ENCODE data around the gene SHISA3.
A peak's percentile ranks its signal among the peaks of the same experiment; 100 is the strongest.
"Not testable (repeated sequence)": the region's sequence is repeated elsewhere in the genome, so short reads cannot be mapped to it uniquely, and the experiment has no call there.

SHISA3 gene

DNA sequence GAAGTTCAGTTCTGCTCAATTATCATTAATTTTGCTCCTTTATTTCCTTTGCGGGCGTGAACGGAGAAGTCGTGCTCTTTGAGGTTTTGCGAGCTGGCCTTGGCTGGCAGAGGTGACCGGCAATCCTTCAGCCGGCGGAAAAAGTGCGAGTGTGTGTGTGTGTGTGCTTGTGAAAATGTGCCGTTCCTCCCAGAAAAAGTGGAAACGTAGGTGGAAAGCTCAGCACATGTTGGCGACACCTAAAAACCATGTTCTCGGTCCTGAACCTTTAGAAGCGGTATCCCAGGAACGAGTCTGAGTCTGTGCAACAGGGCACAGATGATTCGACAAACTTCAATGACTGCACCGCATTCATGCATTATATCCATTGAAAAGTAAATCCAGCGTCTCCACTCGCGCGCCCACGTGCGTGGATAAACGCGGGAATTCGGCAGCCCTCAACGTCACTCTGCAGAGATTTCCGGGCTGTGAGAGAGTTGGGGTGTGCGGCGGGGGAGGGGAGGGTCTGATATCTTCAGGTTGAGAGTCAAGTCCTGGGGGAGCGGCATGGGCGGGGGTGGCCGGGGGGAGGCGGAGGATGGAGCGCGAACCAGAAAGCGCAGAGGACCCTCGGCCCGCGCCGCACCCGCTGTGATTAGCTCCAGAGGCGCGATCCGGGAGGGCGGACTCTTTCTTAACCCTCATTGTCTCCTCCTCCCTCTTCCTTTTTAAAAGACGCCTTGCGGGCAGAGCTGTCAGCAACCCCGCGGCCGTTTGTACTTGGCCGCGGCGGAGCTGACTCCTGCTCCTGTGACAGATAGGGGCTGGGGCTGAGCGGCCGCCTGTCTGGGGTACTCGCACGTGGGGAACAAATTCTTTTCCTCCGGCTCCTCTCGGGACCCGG, at the start of gene SHISA3:
Gene SHISA3, plus strand, starts transcription at position 737 of the 883 bp plus-strand sequence. CDS start 569 bp downstream, outside the sequence.
- DNase-seq (ENCODE audit: low read depth, low spot score) = no peak
- no peak within 1 kb of the TSS for H3K27ac ChIP-seq

DNA sequence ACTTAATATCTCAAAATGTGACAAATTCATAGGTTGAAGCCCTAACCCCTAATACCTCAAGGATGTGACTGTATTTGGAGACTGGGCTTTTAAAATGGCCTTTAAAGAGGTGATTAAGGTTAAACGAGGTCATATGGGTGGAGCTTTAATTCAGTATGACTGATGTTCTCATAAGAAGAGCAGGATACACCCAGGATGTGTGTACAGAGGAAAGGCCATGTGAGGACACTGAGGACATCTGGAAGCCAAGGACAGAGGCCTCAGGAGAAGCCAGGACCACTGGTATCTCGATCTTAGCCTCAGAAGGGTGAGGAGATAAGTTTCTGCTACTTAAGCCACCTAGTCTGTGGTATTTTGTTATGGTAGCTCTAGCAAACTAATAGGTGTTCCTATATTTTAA, 49.0 kb upstream of the SHISA3 start:
- no peak for DNase-seq (ENCODE audit: low read depth, low spot score)
- no peak overlapping the region for H3K27ac ChIP-seq

DNA sequence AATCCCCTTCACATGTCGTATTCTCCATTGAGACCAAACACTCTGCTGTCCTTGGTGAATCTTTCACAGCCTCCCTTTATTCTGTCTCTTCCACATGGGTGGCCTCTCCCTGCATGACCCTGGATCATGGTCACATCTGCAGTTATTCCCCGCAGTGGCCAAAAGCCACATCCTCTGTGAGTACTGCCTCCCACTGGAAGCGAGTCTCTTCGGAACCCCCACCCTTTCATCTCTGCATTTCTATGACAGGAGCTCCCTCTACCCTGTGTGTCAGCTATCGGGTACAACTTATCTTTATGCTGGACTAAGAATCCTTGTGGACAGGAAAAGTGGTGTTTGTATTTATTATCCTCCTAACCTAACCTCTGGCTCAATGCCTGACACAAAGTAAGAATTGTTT, 48.6 kb upstream of the SHISA3 start:
- DNase-seq (ENCODE audit: low read depth, low spot score) = no peak
- H3K27ac ChIP-seq = no peak overlapping the region

GRCh38 chr4:42350611-42351182, 46.6 kb upstream of the SHISA3 start:
- DNase-seq (ENCODE audit: low read depth, low spot score) = no peak
- H3K27ac ChIP-seq = no peak overlapping the region

DNA sequence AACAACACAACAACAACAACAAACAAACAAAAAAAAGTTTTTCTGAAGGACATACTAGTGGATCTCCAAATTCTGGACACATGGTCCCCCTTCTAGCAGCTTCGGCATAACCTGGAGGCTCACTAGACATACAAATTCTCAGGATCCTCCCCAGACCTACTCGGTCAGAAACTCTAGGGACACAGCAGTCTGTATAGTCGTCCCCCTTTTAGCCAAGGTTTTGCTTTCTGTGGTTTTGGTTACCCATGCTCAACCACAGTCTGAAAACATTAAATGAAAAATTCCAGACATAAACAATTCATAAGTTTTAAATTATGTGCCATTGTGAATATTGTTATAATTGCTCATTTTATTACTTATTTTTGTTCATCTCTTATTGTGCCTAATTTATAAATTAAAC, 45.2 kb upstream of the SHISA3 start:
- DNase-seq (ENCODE audit: low read depth, low spot score) = no peak
- no peak overlapping the region for H3K27ac ChIP-seq

- DNase-seq (ENCODE audit: low read depth, low spot score) = no peak
- no peak overlapping the region for H3K27ac ChIP-seq
Observed at GRCh38 chr4:42357325-42357724, 40.0 kb upstream of the SHISA3 start.

DNA sequence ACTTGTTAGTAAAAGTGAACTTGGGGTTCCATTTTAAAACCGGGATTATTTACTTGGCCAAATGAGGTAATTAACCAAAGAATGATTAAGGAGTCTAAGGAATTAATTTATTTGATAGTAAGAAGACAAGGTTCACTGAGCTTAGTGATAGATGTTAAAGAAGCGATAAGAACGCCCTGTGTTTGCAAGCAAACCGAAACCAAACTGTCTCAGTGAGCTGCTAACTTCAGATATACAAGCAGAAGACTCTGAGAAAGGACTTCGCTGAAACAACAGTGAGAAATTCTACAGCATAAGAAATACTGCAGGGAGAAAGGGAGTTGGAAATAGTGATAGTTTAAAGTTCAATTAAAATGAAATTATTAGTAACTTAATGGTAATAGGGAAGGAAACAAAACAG, 37.6 kb upstream of the SHISA3 start:
- DNase-seq (ENCODE audit: low read depth, low spot score) = no peak
- H3K27ac ChIP-seq = no peak overlapping the region

DNA sequence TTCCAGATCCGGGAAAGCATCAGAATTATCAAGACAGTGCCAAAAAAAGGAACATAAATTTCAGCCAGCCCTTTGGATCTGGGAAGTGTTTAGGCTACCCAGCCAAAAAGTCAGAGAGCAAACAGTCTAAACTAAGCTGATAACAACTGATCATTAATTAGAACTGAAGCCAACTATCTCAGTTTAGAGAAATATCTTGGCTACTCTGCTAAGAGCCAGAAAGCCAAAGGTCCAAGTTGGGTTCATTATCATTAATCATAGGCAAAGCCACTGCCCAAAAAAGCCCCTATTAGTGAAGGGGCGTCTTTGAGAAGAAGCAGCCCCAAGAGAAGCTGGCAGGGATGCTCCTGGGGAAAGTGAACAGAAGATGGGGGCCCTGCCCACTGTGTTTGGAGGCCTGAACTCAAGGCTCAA, 37.0 kb upstream of the SHISA3 start:
- no peak for DNase-seq (ENCODE audit: low read depth, low spot score)
- no peak overlapping the region for H3K27ac ChIP-seq

DNA sequence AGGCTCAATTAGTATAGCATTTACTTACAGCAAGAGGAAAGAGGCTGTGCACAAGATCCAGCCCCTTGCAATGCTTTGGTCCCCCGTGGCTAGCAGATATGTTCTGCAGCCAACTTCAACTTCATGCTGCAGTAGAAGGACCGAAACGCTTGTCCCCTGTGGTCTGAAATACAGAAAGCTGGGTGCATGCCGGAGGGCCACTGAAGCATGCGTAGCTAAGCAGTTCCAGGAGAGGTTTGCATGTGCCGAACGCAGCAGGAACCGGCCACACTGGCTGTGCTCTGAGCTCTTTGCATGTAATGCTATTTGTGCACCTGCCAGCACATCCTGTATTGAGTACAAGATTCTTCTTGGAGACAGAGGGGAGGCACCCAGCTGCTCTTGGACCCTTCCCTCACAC, 35.8 kb upstream of the SHISA3 start:
- no peak overlapping the region for H3K27ac ChIP-seq
- no peak for DNase-seq (ENCODE audit: low read depth, low spot score)

GRCh38 chr4:42362591-42362990, 34.7 kb upstream of the SHISA3 start:
- no peak overlapping the region for H3K27ac ChIP-seq
- DNase-seq (ENCODE audit: low read depth, low spot score) = no peak

GRCh38 chr4:42363614-42364013, 33.7 kb upstream of the SHISA3 start:
- no peak overlapping the region for H3K27ac ChIP-seq
- DNase-seq (ENCODE audit: low read depth, low spot score) = no peak

DNA sequence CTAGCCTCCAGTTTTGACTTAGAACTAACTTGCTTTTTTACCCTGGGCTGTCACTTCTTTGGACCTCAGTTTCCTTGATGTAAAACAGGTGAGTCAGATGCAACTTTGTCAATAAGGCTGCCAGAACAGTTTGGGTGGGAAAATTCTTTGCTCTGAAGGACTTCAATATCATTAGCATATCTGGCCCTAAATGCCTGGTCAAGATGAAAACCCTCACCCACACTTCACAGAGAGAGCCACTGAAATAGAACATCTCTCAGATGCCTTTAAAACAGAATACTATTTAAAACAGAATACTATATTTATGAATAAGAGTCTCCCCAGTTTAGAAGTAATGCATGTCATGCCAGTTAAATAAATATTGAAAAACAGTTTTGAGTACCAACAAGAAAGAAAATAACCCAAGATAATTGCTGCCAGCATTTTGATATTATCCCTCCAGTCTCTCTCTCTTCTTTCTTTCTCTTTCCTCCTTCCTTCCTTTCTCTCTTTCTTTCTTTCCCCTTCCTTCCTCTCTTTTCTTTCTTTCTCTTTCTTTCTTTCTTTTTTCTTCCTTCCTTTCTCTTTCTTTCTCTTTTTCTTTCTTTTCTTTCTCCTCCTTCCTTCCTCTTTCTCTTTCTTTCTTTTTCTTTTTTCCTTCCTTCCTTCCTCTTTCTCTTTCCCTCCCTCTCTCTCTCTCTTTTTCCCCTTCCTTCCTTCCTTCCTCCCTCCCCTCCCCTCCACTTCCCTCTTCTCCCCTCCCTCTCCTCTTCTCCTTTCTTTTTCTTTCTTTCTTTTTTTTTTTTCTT, 32.8 kb upstream of the SHISA3 start:
- H3K27ac ChIP-seq = no peak overlapping the region
- no peak for DNase-seq (ENCODE audit: low read depth, low spot score)

GRCh38 chr4:42366959-42367358, 30.3 kb upstream of the SHISA3 start:
- DNase-seq (ENCODE audit: low read depth, low spot score) = no peak
- no peak overlapping the region for H3K27ac ChIP-seq

- DNase-seq (ENCODE audit: low read depth, low spot score) = no peak
Observed at GRCh38 chr4:42369489-42369888, 27.8 kb upstream of the SHISA3 start.

DNA sequence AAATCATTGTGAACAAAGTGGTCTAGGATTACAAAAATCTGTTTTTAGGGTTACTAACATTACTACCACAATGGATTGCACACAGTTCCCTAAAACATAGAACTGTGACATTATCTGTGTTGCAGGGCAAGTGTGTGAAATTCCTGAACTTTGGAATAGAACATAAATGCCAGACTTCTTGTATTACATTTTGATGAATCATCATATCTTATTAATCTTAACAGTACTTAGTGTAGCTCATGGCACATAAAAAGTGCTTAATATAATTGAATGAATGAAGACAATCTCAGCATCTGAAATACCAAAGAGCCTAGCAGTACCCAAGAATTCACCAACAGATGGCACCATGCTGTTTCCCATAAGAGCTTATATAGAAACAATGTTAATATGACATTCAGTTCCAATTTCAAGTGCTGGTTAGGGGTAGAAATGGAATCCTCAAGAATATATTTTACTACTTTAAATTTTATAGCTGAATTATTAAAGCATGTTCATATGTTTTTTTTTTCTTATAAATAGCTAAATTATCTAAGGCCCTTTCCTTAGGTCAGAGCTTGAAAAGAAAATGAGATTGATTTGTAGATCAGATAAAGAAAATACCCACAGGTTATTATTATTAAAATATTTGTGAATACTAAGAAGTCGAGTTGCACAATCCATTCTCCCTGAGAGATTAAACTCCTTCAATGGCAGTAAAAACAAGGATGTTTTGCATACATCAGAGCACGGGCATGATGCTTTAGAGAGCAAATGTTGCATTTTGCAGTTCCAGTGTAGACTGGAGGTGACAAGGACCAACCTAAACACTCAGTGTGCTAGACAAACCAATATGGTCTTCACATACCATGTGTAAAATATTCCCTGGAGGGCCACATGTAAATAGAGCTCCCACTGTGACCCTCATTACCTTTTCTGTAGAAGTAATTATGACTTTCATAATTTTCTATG, 25.7 kb upstream of the SHISA3 start:
- H3K27ac ChIP-seq = no peak overlapping the region
- DNase-seq (ENCODE audit: low read depth, low spot score) = peak; percentile 8

More at GRCh38 chr4:42369489-42369888, 27.8 kb upstream of the SHISA3 start:
- H3K27ac ChIP-seq = no peak overlapping the region

- DNase-seq (ENCODE audit: low read depth, low spot score) = not testable (repeated sequence)
Observed at GRCh38 chr4:42372303-42372702, 25.0 kb upstream of the SHISA3 start.

DNA sequence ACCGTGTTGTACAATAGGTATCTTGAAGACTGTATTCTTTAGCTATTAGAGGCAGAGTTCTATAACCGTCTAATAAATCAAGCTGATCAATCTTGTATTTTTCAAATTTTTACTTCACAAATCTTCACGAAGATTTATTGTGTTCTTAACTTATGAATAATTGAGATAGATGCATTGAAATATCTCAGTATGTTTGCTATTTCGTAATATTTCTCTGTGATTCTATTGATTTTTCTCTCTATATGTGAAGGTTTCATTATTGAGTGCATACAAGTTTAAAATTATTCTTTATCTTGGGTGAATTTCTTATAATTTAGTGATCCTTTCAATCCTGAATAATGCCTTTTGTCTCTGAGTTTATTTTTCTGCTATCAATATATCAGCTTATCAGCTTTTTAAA, 19.8 kb upstream of the SHISA3 start:
- H3K27ac ChIP-seq = no peak overlapping the region
- no peak for DNase-seq (ENCODE audit: low read depth, low spot score)

More at GRCh38 chr4:42372303-42372702, 25.0 kb upstream of the SHISA3 start:
- not testable (repeated sequence) for H3K27ac ChIP-seq

DNA sequence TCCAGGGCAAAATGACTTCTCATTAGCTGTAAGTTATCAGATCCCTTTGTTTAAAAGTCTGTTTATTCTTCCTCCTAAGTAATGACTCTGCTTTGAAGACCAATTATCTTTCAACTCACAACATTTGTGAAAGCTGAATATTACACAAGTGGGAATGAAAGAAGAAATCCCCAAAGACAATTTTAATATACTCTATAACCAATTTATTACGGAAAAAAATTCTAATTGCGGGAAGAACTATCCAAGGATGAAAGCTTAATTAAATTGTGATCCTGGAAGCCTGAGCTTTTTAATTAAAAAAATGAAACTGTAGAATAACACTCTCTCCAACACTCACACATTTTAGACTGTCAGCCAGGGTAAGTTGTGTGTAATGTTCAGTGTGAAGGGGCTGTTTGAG, 15.6 kb upstream of the SHISA3 start:
- DNase-seq (ENCODE audit: low read depth, low spot score) = no peak

GRCh38 chr4:42385516-42385915, 11.8 kb upstream of the SHISA3 start:
- DNase-seq (ENCODE audit: low read depth, low spot score) = no peak
- no peak overlapping the region for H3K27ac ChIP-seq

More for the DNA sequence above, 15.6 kb upstream of the SHISA3 start:
- H3K27ac ChIP-seq = no peak overlapping the region

All from epithelial cell of prostate (primary cell).